Breast epithelium (tissue), 3 donors: ENCODE data around the gene RABGAP1L.

Experiments
- CTCF ChIP-seq, 3 donors: fragments of 450-650 bp; IDR thresholded peaks; one replicate each; pipeline ENCODE4 v1.5.1; 2016 to 2017; ENCODE audit warnings: antibody characterized with exemption in 3 of 3, mild to moderate bottlenecking in 3 of 3, moderate library complexity in 3 of 3
- POLR2A ChIP-seq: fragments of 450-650 bp; IDR thresholded peaks from one replicate; pipeline ENCODE4 v1.6.1; 2016; ENCODE audit warnings: antibody characterized with exemption, mild to moderate bottlenecking, moderate library complexity
- POLR2AphosphoS5 ChIP-seq, 3 donors: sonication (generic); formaldehyde crosslinking; IDR thresholded peaks; one replicate each; pipeline ENCODE4 v1.6.1; 2017; ENCODE audit warnings: antibody characterized with exemption in 3 of 3

GRCh38 chr1:174975764-174976163, 816.4 kb downstream of the RABGAP1L start:
- TF ChIP-seq CTCF (IDR thresholded peaks at IDR 0.05), result no peak
- no peak for TF ChIP-seq POLR2A
- no peak for TF ChIP-seq POLR2AphosphoS5 (IDR thresholded peaks at IDR 0.05)
